ENCODE results near the gene CALML5. TPM values are rescaled to one million over a fixed set of nuclear protein-coding genes. Genes with fewer than 3 reads are reported as not detected.

Gene CALML5
- total RNA-seq, 4 donors from 2014 or later: not detected

- no peak for TF ChIP-seq CTCF (IDR thresholded peaks at IDR 0.05)
- TF ChIP-seq POLR2A (IDR thresholded peaks at IDR 0.05): no peak
- Histone ChIP-seq H3K4me3 (peak overlapping the region in 3 of 4 donors; percentile 6 to 67 (median 65)), H3K4me1 (no peaks in the 10 kb centered on the region), H3K27me3 (no peaks in the 10 kb centered on the region), H3K36me3 (peaks cover 0 to 25% (median 2%) of the 10 kb centered on the region in 3 donors), H3K27ac (peak overlapping the region in 3 of 4 donors; percentile 28 to 85 (median 79)), H3K9me3 (no peaks in the 10 kb centered on the region)
- no peak for DNase-seq
Measured at GRCh38 chr10:5449227-5449626, 50.1 kb downstream of the CALML5 start.

Other genes starting within 250 kb of the CALML5 start
- 1 to 10 TPM in 3 of 4 donors, not detected in 1; 1.4 to 2.6 (median 2.0) TPM for gene UCN3, start 134.6 kb downstream of the CALML5 start, total RNA-seq
- gene TUBAL3, start 94.7 kb downstream of the CALML5 start, total RNA-seq: 10 to 100 TPM in 3 of 4 donors, 1 to 10 TPM in 1; 3.3 to 95.4 (median 74.2) TPM
- gene NET1, start 87.0 kb downstream of the CALML5 start, total RNA-seq: 100 to 1,000 TPM in 2 of 4 donors, 10 to 100 TPM in 2; 85.0 to 155 (median 122) TPM
- gene CALML3, start 25.4 kb upstream of the CALML5 start, total RNA-seq: not detected
- 10 to 100 TPM; 28.1 to 80.9 (median 61.2) TPM for gene ASB13, start 167.0 kb upstream of the CALML5 start, total RNA-seq
- 100 to 1,000 TPM in 1 of 4 donors, 10 to 100 TPM in 3; 52.8 to 160 (median 80.7) TPM for gene TASOR2, start 185.3 kb upstream of the CALML5 start, total RNA-seq

Measured in Peyer's patch (tissue), 4 donors.